ENCODE results near the gene OPCML. TPM values are rescaled to one million over a fixed set of nuclear protein-coding genes. Genes with fewer than 3 reads are reported as not detected.

OPCML gene
- total RNA-seq, 1 donor from 2014 or later, result not detected

GRCh38 chr11:132910011-132910760 lies 622.1 kb downstream of the OPCML start:
- intact Hi-C loops (cut with DNase I), result no loop called here
- H3K4me1 ChIP-seq, result no peaks in the 10 kb centered on the region
- TF ChIP-seq CTCF (IDR thresholded peaks at IDR 0.05), result no peak
- no peak overlapping the region for H3K4me3 ChIP-seq
- H3K27me3 ChIP-seq, result no peaks in the 10 kb centered on the region
- no peak for DNase-seq (ENCODE audit: low spot score in 2 of 2)
- no peaks in the 10 kb centered on the region for H3K36me3 ChIP-seq
- H3K27ac ChIP-seq, result no peak overlapping the region
- no peaks in the 10 kb centered on the region for H3K9me3 ChIP-seq

- Histone ChIP-seq H3K36me3 (no peaks in the 10 kb centered on the region), H3K4me3 (no peak overlapping the region), H3K27ac (no peak overlapping the region), H3K27me3 (no peaks in the 10 kb centered on the region), H3K4me1 (no peaks in the 10 kb centered on the region), H3K9me3 (no peaks in the 10 kb centered on the region)
- no peak for TF ChIP-seq CTCF (IDR thresholded peaks at IDR 0.05)
- intact Hi-C loops (cut with DNase I), result no loop called here
- DNase-seq (ENCODE audit: low spot score in 2 of 2), result no peak
Measured at GRCh38 chr11:132909021-132909606, 623.2 kb downstream of the OPCML start.

GRCh38 chr11:132908414-132908810 lies 623.9 kb downstream of the OPCML start:
- H3K27ac ChIP-seq, result no peak overlapping the region
- no peaks in the 10 kb centered on the region for H3K9me3 ChIP-seq
- no peak for DNase-seq (ENCODE audit: low spot score in 2 of 2)
- no peak for TF ChIP-seq CTCF (IDR thresholded peaks at IDR 0.05)
- H3K36me3 ChIP-seq, result no peaks in the 10 kb centered on the region
- H3K4me3 ChIP-seq, result no peak overlapping the region
- H3K27me3 ChIP-seq, result no peaks in the 10 kb centered on the region
- intact Hi-C loops (cut with DNase I), result no loop called here
- H3K4me1 ChIP-seq, result no peaks in the 10 kb centered on the region

- no peak for TF ChIP-seq CTCF (IDR thresholded peaks at IDR 0.05)
- Histone ChIP-seq H3K36me3 (no peaks in the 10 kb centered on the region), H3K4me3 (no peak overlapping the region), H3K27me3 (no peaks in the 10 kb centered on the region), H3K4me1 (no peaks in the 10 kb centered on the region), H3K9me3 (no peaks in the 10 kb centered on the region), H3K27ac (no peak overlapping the region)
- DNase-seq (ENCODE audit: low spot score in 2 of 2), result no peak
- intact Hi-C loops (cut with DNase I), result no loop called here
Measured at GRCh38 chr11:132907651-132908413, 624.5 kb downstream of the OPCML start.

GRCh38 chr11:132904607-132905006 lies 627.7 kb downstream of the OPCML start:
- Histone ChIP-seq H3K27me3 (no peaks in the 10 kb centered on the region), H3K9me3 (no peaks in the 10 kb centered on the region), H3K4me3 (no peak overlapping the region), H3K4me1 (no peaks in the 10 kb centered on the region), H3K27ac (no peak overlapping the region), H3K36me3 (no peaks in the 10 kb centered on the region)
- intact Hi-C loops (cut with DNase I), result no loop called here
- TF ChIP-seq CTCF (IDR thresholded peaks at IDR 0.05), result no peak
- no peak for DNase-seq (ENCODE audit: low spot score in 2 of 2)
